Stimulated activated CD8-positive, alpha-beta memory T cell treated with anti-CD3 and anti-CD28 coated beads, Interleukin-12 subunit alpha, Interleukin-12 subunit beta, amount 100 ng/mL, for 4 hours (primary cell): ENCODE data around the gene ZSWIM6.
A peak's percentile ranks its signal among the peaks of the same experiment; 100 is the strongest.
"Not testable (repeated sequence)": the region's sequence is repeated elsewhere in the genome, so short reads cannot be mapped to it uniquely, and the experiment has no call there.

ENCODE experiments used
- DNase-seq: peaks from one replicate; pipeline ENCODE4 v3.0.0-alpha.2; 2020; ENCODE audit warnings: low read depth

ZSWIM6 gene

GRCh38 chr5:61407706-61408270 lies 75.7 kb downstream of the ZSWIM6 start:
- DNase-seq = no peak

- DNase-seq = peak; percentile 97
Observed at GRCh38 chr5:61408476-61409168, 76.6 kb downstream of the ZSWIM6 start.

DNA sequence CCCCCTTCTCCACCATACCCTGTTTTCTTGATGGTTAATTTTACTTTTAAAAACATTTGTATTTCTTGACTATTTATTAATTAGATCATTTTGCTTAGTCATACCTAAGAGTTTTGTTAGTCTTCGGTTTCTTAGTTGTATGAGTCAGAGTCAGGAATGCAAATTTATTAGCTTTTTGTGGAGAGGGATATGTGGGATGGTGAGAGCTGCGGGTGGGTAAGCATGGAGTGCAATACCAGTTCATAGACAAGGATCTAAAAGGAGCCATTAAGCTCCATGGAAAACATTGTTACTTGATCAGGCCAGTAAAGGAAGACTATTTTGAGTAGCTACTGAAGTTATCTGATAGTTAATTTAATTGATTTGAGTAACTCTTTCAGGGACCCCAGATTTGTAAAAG lies 77.5 kb downstream of the ZSWIM6 start:
- no peak for DNase-seq

DNA sequence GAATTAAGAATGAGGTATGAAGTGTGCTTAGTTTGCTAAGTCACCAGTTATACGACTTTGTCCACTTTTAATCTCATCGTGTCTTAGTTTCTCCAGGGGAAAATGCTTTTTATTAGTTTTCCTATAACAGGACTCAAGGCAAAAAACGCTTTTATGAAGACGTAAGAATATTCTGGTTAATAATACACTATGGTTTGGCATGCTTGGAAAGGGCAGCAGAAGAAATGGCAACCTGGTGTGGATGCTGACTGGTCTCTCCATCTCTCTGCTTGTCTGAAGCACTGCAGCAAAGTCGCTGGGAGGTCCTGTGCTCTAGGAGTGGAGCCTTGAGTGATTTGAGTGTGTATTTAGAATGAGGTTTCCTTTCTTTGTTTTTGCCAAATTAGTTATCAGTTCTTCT lies 78.8 kb downstream of the ZSWIM6 start:
- DNase-seq = no peak

- no peak for DNase-seq
Observed at GRCh38 chr5:61412361-61412760, 80.3 kb downstream of the ZSWIM6 start.

GRCh38 chr5:61413205-61413604 lies 81.1 kb downstream of the ZSWIM6 start:
- DNase-seq = not testable (repeated sequence)

DNA sequence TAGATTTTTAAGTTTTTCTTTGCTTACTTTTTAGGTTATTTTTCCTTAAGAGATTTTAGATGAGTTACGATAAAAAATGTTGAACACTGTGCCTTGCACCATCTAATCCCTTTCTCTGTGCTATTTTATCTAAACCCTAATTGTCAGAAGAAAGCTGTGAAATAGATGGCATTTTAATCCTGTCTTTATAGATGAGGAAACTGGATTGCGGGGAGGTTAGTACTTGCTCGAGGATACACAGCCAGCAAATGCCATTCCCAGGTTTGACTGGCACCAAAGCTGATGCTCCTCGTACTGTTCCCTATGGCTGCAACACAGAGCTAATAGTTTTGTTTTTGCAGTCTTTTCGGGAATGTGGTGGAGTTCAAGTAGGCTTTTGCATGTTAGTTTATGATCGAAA lies 82.7 kb downstream of the ZSWIM6 start:
- no peak for DNase-seq

- DNase-seq = no peak
Observed at GRCh38 chr5:61416010-61416409, 84.0 kb downstream of the ZSWIM6 start.

DNA sequence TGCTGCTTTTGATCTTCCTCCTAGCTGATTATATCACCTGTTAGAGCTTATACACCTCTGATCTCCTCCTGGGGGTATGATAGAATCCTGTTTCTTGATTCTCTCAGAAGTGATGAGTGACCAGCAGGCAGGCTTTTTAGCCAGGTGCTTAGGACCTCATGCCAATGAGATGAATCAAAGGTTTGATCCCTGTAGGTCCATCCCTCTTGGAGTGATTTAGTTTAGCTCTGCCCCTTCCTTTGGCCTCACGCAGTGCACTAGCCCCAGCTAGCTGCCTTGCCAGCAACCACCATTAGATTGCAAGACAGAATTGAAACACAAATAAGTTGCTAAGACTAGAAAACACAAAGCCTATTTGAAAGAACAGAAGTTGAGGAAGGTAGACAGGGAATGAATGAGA lies 84.4 kb downstream of the ZSWIM6 start:
- DNase-seq = no peak

DNA sequence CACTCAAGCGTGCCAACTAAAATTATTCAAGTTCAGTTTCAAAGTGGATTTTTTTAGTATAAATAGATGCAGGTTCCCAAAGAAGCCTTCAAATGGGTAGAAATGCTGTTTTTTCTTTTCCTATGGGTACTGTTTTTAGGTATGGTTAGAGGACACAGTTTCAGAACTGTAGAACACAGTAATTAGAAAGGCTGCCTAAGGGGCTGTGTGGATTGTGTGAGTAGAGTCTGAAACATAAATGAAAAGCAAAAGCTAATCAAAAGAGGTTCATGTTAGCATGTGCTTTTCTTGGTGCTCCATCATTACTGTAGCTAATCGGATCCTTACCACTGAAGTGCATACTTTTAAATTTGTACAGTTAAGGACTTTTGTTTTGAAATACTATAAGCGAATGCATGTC lies 85.3 kb downstream of the ZSWIM6 start:
- no peak for DNase-seq

DNA sequence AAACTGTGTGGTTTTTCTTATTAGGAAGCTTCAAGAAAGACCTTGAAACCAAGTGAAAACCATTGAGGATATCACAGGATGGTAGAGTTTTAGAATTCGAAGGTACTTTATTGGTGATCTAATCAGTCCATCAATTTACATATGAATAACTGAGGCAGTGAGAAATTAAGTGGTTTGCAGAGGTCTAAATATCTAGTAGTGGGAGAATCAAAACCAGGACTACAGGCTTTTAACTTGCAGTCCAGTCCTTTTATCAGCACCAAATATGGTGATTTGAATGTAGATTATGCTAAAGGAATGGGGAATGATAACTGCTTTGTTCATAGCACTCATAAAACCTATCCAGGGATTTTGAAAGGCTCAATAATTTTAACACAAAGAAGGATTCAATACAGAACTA lies 85.8 kb downstream of the ZSWIM6 start:
- no peak for DNase-seq

- DNase-seq = no peak
Observed at GRCh38 chr5:61419106-61419505, 87.0 kb downstream of the ZSWIM6 start.

DNA sequence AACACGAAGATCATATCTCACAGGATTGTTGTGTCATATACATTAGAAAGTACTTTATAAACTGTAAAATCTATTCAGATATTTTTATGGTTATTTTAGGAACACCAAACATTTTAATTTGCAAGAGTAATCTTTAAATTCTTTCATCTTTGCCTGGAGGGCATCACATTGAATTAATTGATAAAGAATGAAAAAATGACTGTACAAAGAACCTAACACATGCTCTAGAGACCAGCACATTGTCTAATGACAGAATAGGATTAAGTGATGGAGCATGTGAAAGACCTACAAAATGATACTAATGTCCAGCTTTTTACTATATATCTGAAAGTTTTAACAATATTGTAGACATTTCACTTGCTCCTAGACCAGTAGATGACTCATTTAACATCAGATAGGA lies 88.0 kb downstream of the ZSWIM6 start:
- no peak for DNase-seq

- DNase-seq = not testable (repeated sequence)
Observed at GRCh38 chr5:61421262-61421661, 89.2 kb downstream of the ZSWIM6 start.

DNA sequence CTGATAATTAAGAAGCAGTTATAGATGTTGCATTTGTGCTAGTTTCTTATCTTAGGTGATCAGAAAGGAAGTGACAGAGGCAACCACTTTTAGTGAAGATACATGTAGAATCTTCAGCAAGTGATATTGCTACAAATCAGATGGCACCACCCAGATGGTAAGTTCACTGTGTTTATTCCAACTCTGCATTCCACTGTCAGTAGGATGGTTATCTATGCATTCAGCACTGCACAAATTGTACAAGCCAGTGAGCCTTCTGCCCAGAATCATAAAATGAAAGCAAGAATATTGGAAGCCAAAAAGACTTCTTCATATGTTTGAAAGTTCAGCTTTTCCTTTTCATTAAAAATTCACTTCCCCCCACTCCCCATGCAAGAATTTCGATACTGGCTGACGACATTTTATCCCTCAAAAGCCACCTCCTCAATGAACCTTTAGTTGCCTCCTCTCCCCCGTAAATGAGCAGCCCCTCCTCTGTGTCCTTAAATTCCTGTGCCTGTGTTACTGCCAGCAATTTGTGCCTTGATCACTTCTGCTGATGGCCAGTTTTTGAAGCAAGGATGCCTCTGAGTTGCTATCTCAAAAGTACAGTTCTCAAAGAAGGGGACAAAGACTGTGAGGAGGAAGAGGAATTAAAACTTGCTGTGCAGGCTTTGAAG lies 91.6 kb downstream of the ZSWIM6 start:
- no peak for DNase-seq

GRCh38 chr5:61425918-61426317 lies 93.9 kb downstream of the ZSWIM6 start:
- no peak for DNase-seq

GRCh38 chr5:61429906-61430305 lies 97.8 kb downstream of the ZSWIM6 start:
- no peak for DNase-seq

- no peak for DNase-seq
Observed at GRCh38 chr5:61431923-61432620, 100.0 kb downstream of the ZSWIM6 start.

DNA sequence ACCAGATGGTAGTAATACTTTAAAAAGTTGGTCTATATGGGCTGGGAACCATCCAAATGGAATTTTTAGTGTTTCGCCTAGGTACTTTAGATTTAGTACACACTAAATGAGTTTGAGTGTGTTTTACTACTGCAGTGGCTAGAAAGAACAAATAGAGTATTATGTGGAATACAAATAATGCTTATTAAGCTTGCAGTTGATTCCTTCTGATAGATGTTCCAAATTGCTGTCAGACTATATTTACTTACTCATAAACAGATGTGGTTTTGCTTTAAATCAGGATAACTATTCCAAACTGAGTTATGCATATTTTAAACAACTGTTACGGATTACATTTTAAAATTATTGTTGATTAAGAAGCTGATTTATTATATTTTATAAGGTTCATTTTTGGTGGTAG lies 103.3 kb downstream of the ZSWIM6 start:
- no peak for DNase-seq

GRCh38 chr5:61438298-61438970 lies 106.4 kb downstream of the ZSWIM6 start:
- DNase-seq = no peak

GRCh38 chr5:61440086-61440485 lies 108.0 kb downstream of the ZSWIM6 start:
- no peak for DNase-seq

GRCh38 chr5:61440596-61440995 lies 108.5 kb downstream of the ZSWIM6 start:
- DNase-seq = no peak
